Measurements from ENCODE around the gene CIDEB. TPM values are rescaled to one million over a fixed set of nuclear protein-coding genes. Genes with fewer than 3 reads are reported as not detected.

Gene CIDEB
- total and polyA plus RNA-seq, 9 of the 15 experiments (the other 6 are each of a cell fraction or from before 2014, with no cell fraction given): 0.03 to 0.35 (median 0.09) TPM; not detected in 3

DNA sequence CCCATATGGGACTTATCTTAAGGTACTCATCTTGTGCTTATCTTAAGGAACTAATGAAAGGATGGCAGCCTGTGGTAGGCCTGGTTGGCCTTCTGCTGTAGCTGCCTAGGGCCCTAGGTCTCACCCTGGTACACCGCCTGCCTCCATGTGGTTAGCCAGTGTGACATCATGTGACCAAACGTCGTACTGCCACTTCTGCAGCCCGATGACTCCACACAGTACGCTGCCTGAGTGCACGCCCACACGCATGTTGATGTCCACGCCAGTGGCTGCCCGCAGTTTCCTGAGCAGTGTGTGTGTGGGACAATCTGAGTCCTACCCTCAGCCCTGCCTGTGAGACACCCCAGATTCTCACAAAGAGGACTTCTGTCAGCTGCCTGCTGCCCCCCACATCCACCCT lies 22.0 kb upstream of the CIDEB start (continued):
- TF ChIP-seq, protein P1, sequence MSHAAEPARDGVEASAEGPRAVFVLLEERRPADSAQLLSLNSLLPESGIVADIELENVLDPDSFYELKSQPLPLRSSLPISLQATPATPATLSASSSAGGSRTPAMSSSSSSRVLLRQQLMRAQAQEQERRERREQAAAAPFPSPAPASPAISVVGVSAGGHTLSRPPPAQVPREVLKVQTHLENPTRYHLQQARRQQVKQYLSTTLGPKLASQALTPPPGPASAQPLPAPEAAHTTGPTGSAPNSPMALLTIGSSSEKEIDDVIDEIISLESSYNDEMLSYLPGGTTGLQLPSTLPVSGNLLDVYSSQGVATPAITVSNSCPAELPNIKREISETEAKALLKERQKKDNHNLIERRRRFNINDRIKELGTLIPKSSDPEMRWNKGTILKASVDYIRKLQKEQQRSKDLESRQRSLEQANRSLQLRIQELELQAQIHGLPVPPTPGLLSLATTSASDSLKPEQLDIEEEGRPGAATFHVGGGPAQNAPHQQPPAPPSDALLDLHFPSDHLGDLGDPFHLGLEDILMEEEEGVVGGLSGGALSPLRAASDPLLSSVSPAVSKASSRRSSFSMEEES (CRISPR knock-in tag; IDR thresholded peaks at IDR 0.05): peak; percentile 57
- TF ChIP-seq EGR1 (conservative IDR thresholded peaks at IDR 0.05): peak; percentile 63
- TF ChIP-seq, protein P2, sequence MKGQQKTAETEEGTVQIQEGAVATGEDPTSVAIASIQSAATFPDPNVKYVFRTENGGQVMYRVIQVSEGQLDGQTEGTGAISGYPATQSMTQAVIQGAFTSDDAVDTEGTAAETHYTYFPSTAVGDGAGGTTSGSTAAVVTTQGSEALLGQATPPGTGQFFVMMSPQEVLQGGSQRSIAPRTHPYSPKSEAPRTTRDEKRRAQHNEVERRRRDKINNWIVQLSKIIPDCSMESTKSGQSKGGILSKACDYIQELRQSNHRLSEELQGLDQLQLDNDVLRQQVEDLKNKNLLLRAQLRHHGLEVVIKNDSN (CRISPR knock-in tag; IDR thresholded peaks at IDR 0.05): peak; percentile 63
- TF ChIP-seq U2AF1 (optimal IDR thresholded peaks at IDR 0.05; ENCODE audit: low read depth, low read length): no peak

DNA sequence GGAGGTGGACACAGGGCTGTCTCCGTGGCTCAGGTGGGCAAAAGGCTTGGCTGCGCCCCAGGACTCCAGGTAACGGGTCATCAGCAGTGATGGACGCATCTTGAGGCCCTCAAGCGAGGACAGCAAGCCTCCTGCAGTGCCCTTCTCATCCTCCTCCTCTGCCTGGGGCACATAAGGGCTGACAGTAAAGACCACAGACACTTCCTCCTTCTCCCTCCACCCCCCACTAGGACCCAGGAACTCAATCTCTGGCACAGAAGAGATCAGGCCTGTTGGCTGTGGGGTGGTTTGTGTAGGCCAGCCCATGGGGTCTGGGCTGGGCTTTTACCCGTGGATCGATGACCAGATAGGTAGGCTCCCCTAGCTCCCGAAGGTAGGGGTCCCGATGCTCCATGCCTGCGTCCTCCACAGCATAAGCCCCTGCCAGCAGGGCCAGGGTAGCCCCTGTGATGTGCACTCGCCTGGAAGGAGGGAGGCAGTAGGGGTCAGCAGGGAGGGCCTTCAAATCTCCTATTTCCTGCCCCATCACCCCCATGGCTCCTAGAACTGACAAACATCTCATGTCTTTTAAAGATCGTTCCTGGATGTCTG lies 21.4 kb upstream of the CIDEB start:
- ChIA-PET POLR2A (interaction anchor here (1.0 kb wide), 1 partner anchor 113 kb away, joined by 3 read pairs; no protein-coding TSS in a partner anchor), CTCF (ENCODE audit: low intra/inter-chr PET ratio) (interaction anchor here (1.5 kb wide), 1 partner anchor 107 kb away, joined by 5 read pairs; no protein-coding TSS in a partner anchor)
- no peaks in the 10 kb centered on the region for H3K36me3 ChIP-seq (ENCODE audit: control insufficient read depth, insufficient read depth, low read length)
- H3K9me1 ChIP-seq (ENCODE audit: control insufficient read depth, insufficient read depth, low read length): no peaks in the 10 kb centered on the region
- ATAC-seq: no peak
- H3K9me3 ChIP-seq (replicated peaks; ENCODE audit: control insufficient read depth, insufficient read depth, low read depth, low read length): no peaks in the 10 kb centered on the region
- intact Hi-C loops (cut with micrococcal nuclease) (no loop called here), in situ Hi-C loops (cut with MboI) (loop anchor here (25.0 kb wide), 1 partner anchor 358 kb away; no protein-coding TSS in a partner anchor)
- H3K9ac ChIP-seq (ENCODE audit: insufficient read depth in 1 of 2, low read depth in 2 of 2, low read length in 2 of 2): 0 out of 4 replicates have a peak overlapping the region, but pooled peaks of 1 of the 2 experiments have one; percentile 26
- H3K27ac ChIP-seq (ENCODE audit: extremely low read depth, low read depth, low read length): no peak overlapping the region
- no TSS peak for BruUV-seq (replicated peaks)
- H3K4me1 ChIP-seq (replicated peaks in 1 of 2; ENCODE audit: control insufficient read depth in 2 of 2, insufficient read depth in 2 of 2, low read length in 2 of 2): peaks cover 5 to 27% of the 10 kb centered on the region in 2 experiments; a peak in 4 of 5 replicates
- H3K27me3 ChIP-seq (ENCODE audit: control insufficient read depth in 2 of 2, insufficient read depth in 2 of 2, low read length in 2 of 2): no peaks in the 10 kb centered on the region
- DNase-seq (ENCODE audit: extremely low read depth in 1 of 4, low spot score in 3 of 4): no peak
- H3K79me2 ChIP-seq (ENCODE audit: control insufficient read depth, insufficient read depth, low read length): no peaks in the 10 kb centered on the region
- no peak overlapping the region for H3K4me2 ChIP-seq (ENCODE audit: insufficient read depth, low read length)
- FAIRE-seq: no peak
- H4K20me1 ChIP-seq (replicated peaks; ENCODE audit: control insufficient read depth, insufficient read depth, low read length): no peaks in the 10 kb centered on the region
- H3K4me3 ChIP-seq: no peak overlapping the region
- no peak overlapping the region for H2AFZ ChIP-seq (ENCODE audit: low read depth, low read length)
- 58% methylated on average over 11 of the region's 12 CpGs for WGBS (ENCODE audit: insufficient coverage, low coverage, missing lambda C conversion rate)
- TF ChIP-seq TGIF2 (CRISPR knock-in tag; IDR thresholded peaks at IDR 0.05) (no peak), ZNF766 (CRISPR knock-in tag; conservative IDR thresholded peaks at IDR 0.05) (no peak), NR2C2 (CRISPR knock-in tag; IDR thresholded peaks at IDR 0.05) (no peak), NR2C2 (tag; IDR thresholded peaks at IDR 0.05) (no peak), ZZZ3 (IDR thresholded peaks at IDR 0.05) (no peak), ELF1 (tag; IDR thresholded peaks at IDR 0.05) (no peak), KLF16 (IDR thresholded peaks at IDR 0.05) (no peak), STAT5B (CRISPR knock-in tag; IDR thresholded peaks at IDR 0.05) (no peak), ZNF253 (CRISPR knock-in tag; conservative IDR thresholded peaks at IDR 0.05) (no peak), BRF1 (IDR thresholded peaks at IDR 0.05; ENCODE audit: borderline replicate concordance, extremely low read depth, insufficient read length) (no peak), CBFA2T2 (conservative IDR thresholded peaks at IDR 0.05) (no peak), ZNF134 (CRISPR knock-in tag; conservative IDR thresholded peaks at IDR 0.05) (no peak), FOXK1 (CRISPR knock-in tag; IDR thresholded peaks at IDR 0.05; ENCODE audit: borderline replicate concordance) (no peak), TAF9B (IDR thresholded peaks at IDR 0.05; ENCODE audit: partially characterized antibody) (no peak)
- TF ChIP-seq, protein P3, sequence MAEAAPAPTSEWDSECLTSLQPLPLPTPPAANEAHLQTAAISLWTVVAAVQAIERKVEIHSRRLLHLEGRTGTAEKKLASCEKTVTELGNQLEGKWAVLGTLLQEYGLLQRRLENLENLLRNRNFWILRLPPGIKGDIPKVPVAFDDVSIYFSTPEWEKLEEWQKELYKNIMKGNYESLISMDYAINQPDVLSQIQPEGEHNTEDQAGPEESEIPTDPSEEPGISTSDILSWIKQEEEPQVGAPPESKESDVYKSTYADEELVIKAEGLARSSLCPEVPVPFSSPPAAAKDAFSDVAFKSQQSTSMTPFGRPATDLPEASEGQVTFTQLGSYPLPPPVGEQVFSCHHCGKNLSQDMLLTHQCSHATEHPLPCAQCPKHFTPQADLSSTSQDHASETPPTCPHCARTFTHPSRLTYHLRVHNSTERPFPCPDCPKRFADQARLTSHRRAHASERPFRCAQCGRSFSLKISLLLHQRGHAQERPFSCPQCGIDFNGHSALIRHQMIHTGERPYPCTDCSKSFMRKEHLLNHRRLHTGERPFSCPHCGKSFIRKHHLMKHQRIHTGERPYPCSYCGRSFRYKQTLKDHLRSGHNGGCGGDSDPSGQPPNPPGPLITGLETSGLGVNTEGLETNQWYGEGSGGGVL (CRISPR knock-in tag; IDR thresholded peaks at IDR 0.05): no peak

All from K562 (cell line).